ENCODE data around the gene ADARB1.
A peak's percentile ranks its signal among the peaks of the same experiment; 100 is the strongest.
"Not testable (repeated sequence)": the region's sequence is repeated elsewhere in the genome, so short reads cannot be mapped to it uniquely, and the experiment has no call there.

Gene ADARB1

GRCh38 chr21:45143855-45144254 is 69.5 kb downstream of the ADARB1 start:
- no peak for DNase-seq (ENCODE audit: insufficient read length)
- TF ChIP-seq POLR2AphosphoS5 (IDR thresholded peaks at IDR 0.05; ENCODE audit: low read depth, low read length), result no peak
- FAIRE-seq, result no peak

GRCh38 chr21:45145146-45145545 is 70.8 kb downstream of the ADARB1 start:
- no peak for TF ChIP-seq TAF1 (IDR thresholded peaks at IDR 0.05; ENCODE audit: borderline replicate concordance, low read depth, low read length)
- no peak for TF ChIP-seq POLR2AphosphoS5 (IDR thresholded peaks at IDR 0.05; ENCODE audit: low read depth, low read length)
- TF ChIP-seq POLR2A (IDR thresholded peaks at IDR 0.05; ENCODE audit: low read depth, low read length), result no peak
- FAIRE-seq (no peak), DNase-seq (ENCODE audit: insufficient read length) (no peak)

- DNase-seq (ENCODE audit: insufficient read length); FAIRE-seq: not testable (repeated sequence)
Observed at GRCh38 chr21:45145846-45146245, 71.5 kb downstream of the ADARB1 start.

GRCh38 chr21:45146306-45146705 is 71.9 kb downstream of the ADARB1 start:
- no peak for FAIRE-seq
- TF ChIP-seq POLR2AphosphoS5 (IDR thresholded peaks at IDR 0.05; ENCODE audit: low read depth, low read length) (no peak), TAF1 (IDR thresholded peaks at IDR 0.05; ENCODE audit: borderline replicate concordance, low read depth, low read length) (no peak)
- no peak for DNase-seq (ENCODE audit: insufficient read length)

GRCh38 chr21:45146801-45147200 is 72.4 kb downstream of the ADARB1 start:
- DNase-seq (ENCODE audit: insufficient read length) (no peak), FAIRE-seq (no peak)
- TF ChIP-seq POLR2AphosphoS5 (IDR thresholded peaks at IDR 0.05; ENCODE audit: low read depth, low read length) (no peak), TAF1 (IDR thresholded peaks at IDR 0.05; ENCODE audit: borderline replicate concordance, low read depth, low read length) (no peak), POLR2A (IDR thresholded peaks at IDR 0.05; ENCODE audit: low read depth, low read length) (no peak)

GRCh38 chr21:45147473-45148315 is 73.3 kb downstream of the ADARB1 start:
- TF ChIP-seq POLR2A (IDR thresholded peaks at IDR 0.05; ENCODE audit: low read depth, low read length) (no peak), POLR2AphosphoS5 (IDR thresholded peaks at IDR 0.05; ENCODE audit: low read depth, low read length) (no peak), TAF1 (IDR thresholded peaks at IDR 0.05; ENCODE audit: borderline replicate concordance, low read depth, low read length) (no peak)
- no peak for FAIRE-seq

GRCh38 chr21:45148316-45148990 is 74.1 kb downstream of the ADARB1 start:
- TF ChIP-seq POLR2AphosphoS5 (IDR thresholded peaks at IDR 0.05; ENCODE audit: low read depth, low read length) (no peak), TAF1 (IDR thresholded peaks at IDR 0.05; ENCODE audit: borderline replicate concordance, low read depth, low read length) (no peak), POLR2A (IDR thresholded peaks at IDR 0.05; ENCODE audit: low read depth, low read length) (no peak)
- no peak for DNase-seq (ENCODE audit: insufficient read length)
- no peak for FAIRE-seq

More at GRCh38 chr21:45147473-45148315, 73.3 kb downstream of the ADARB1 start:
- DNase-seq (ENCODE audit: insufficient read length), result no peak

- TF ChIP-seq TAF1 (IDR thresholded peaks at IDR 0.05; ENCODE audit: borderline replicate concordance, low read depth, low read length) (no peak), POLR2AphosphoS5 (IDR thresholded peaks at IDR 0.05; ENCODE audit: low read depth, low read length) (no peak), POLR2A (IDR thresholded peaks at IDR 0.05; ENCODE audit: low read depth, low read length) (no peak)
- FAIRE-seq, result no peak
- DNase-seq (ENCODE audit: insufficient read length), result no peak
Observed at GRCh38 chr21:45149021-45149420, 74.6 kb downstream of the ADARB1 start.

GRCh38 chr21:45150638-45151131 is 76.3 kb downstream of the ADARB1 start:
- FAIRE-seq, result no peak
- no peak for TF ChIP-seq TAF1 (IDR thresholded peaks at IDR 0.05; ENCODE audit: borderline replicate concordance, low read depth, low read length)
- TF ChIP-seq POLR2AphosphoS5 (IDR thresholded peaks at IDR 0.05; ENCODE audit: low read depth, low read length), result no peak
- no peak for TF ChIP-seq POLR2A (IDR thresholded peaks at IDR 0.05; ENCODE audit: low read depth, low read length)
- DNase-seq (ENCODE audit: insufficient read length), result no peak

- FAIRE-seq (no peak), DNase-seq (ENCODE audit: insufficient read length) (no peak)
- TF ChIP-seq POLR2A (IDR thresholded peaks at IDR 0.05; ENCODE audit: low read depth, low read length) (no peak), POLR2AphosphoS5 (IDR thresholded peaks at IDR 0.05; ENCODE audit: low read depth, low read length) (no peak), TAF1 (IDR thresholded peaks at IDR 0.05; ENCODE audit: borderline replicate concordance, low read depth, low read length) (no peak)
Observed at GRCh38 chr21:45151445-45152160, 77.2 kb downstream of the ADARB1 start.

- TF ChIP-seq POLR2AphosphoS5 (IDR thresholded peaks at IDR 0.05; ENCODE audit: low read depth, low read length), result no peak
- TF ChIP-seq POLR2A (IDR thresholded peaks at IDR 0.05; ENCODE audit: low read depth, low read length), result no peak
- TF ChIP-seq TAF1 (IDR thresholded peaks at IDR 0.05; ENCODE audit: borderline replicate concordance, low read depth, low read length), result no peak
- DNase-seq (ENCODE audit: insufficient read length) (peak; percentile 44), FAIRE-seq (no peak)
Observed at GRCh38 chr21:45152265-45152746, 77.9 kb downstream of the ADARB1 start.

Measured in GM12892 (cell line).